Smooth muscle cell (in vitro differentiated cells): ENCODE data around the gene ZNF284. TPM values are rescaled to one million over a fixed set of nuclear protein-coding genes. Genes with fewer than 3 reads are reported as not detected.

Experiments
- DNase-seq: peaks from one replicate; lab custom pipeline; 2025; ENCODE audit not compliant: unreplicated experiment; lab: John Stamatoyannopoulos, UW
- H2AFZ ChIP-seq: fragments of 200-600 bp; sonication (generic); 2 replicates; pipeline ENCODE4 v1.6.0; 2016; ENCODE audit warnings: antibody characterized with exemption, low read depth, mild to moderate bottlenecking
- H3F3A ChIP-seq: fragments of 200-600 bp; sonication (generic); 2 replicates; pipeline ENCODE4 v1.6.0; 2017; ENCODE audit warnings: antibody characterized with exemption, low read depth
- H3K27ac ChIP-seq: fragments of 200-600 bp; sonication (generic); 2 replicates; pipeline ENCODE4 v1.5.1; 2016; ENCODE audit warnings: low read depth, mild to moderate bottlenecking
- H3K27me3 ChIP-seq: fragments of 200-600 bp; sonication (generic); 2 replicates; pipeline ENCODE4 v1.6.1; 2016; ENCODE audit warnings: low read depth, mild to moderate bottlenecking
- H3K36me3 ChIP-seq: fragments of 200-600 bp; sonication (generic); 2 replicates; pipeline ENCODE4 v1.5.1; 2016; ENCODE audit warnings: low read depth
- H3K4me1 ChIP-seq: fragments of 200-600 bp; sonication (generic); 2 replicates; pipeline ENCODE4 v1.5.1; 2016; ENCODE audit warnings: low read depth
- H3K4me2 ChIP-seq: fragments of 200-600 bp; sonication (generic); 2 replicates; pipeline ENCODE4 v1.6.0; 2016; ENCODE audit warnings: mild to moderate bottlenecking
- H3K4me3 ChIP-seq: fragments of 200-600 bp; sonication (generic); 2 replicates; pipeline ENCODE4 v1.5.1; 2016; ENCODE audit warnings: mild to moderate bottlenecking
- H3K79me2 ChIP-seq: fragments of 200-600 bp; sonication (generic); 2 replicates; pipeline ENCODE4 v1.6.0; 2016; ENCODE audit warnings: low read depth, mild to moderate bottlenecking
- H3K9ac ChIP-seq: fragments of 200-600 bp; sonication (generic); 2 replicates; pipeline ENCODE4 v1.6.0; 2016; ENCODE audit warnings: low read depth
- H3K9me3 ChIP-seq: fragments of 200-600 bp; sonication (generic); replicated peaks from 2 replicates; pipeline ENCODE4 v1.5.1; 2016; ENCODE audit warnings: low read depth
- H4K20me1 ChIP-seq: fragments of 200-600 bp; sonication (generic); 2 replicates; pipeline ENCODE4 v1.6.0; 2016; ENCODE audit warnings: low read depth
- CTCF ChIP-seq: fragments of 200-600 bp; sonication (generic); IDR thresholded peaks from 2 replicates; pipeline ENCODE4 v1.5.1; 2017; ENCODE audit warnings: borderline replicate concordance, mild to moderate bottlenecking, antibody characterized with exemption; ENCODE audit not compliant: insufficient read depth, poor library complexity, severe bottlenecking
- WGBS: methylation state at CpG from one replicate; pipeline ENCODE4 v1.1.7; 2016; ENCODE audit warnings: low lambda C conversion rate; 5-methylcytosine and 5-hydroxymethylcytosine counted together
- polyA plus RNA-seq: library from polyadenylated mRNA; unstranded; fragments of >200 nt; fragmentation: Nextera tagmentation; extraction: Ambion mirVana; gene quantifications from 2 replicates; pipeline ENCODE4 v1.2.1, GENCODE V29; 2016
- total RNA-seq: library from RNA; depleted of rRNA; stranded (reverse); fragments of >200 nt; gene quantifications from 2 replicates; pipeline ENCODE4 v1.2.3, GENCODE V29; 2014

Gene ZNF284
- total and polyA plus RNA-seq, 2 experiments from 2014 or later = 0.91 to 2.4 TPM

- no peak overlapping the region for H3K27ac ChIP-seq
- no peaks in the 10 kb centered on the region for H4K20me1 ChIP-seq
- no peaks in the 10 kb centered on the region for H3K27me3 ChIP-seq
- WGBS = 81% methylated on average over 21 of the region's 21 CpGs
- H3F3A ChIP-seq = no peaks in the 10 kb centered on the region
- H3K79me2 ChIP-seq = peaks cover 17% of the 10 kb centered on the region
- TF ChIP-seq CTCF = no peak
- H3K4me2 ChIP-seq = peak overlapping the region; percentile 96
- peaks cover 5% of the 10 kb centered on the region for H3K36me3 ChIP-seq
- H3K9me3 ChIP-seq = no peaks in the 10 kb centered on the region
- peak overlapping the region; percentile 96 for H3K4me3 ChIP-seq
- H3K9ac ChIP-seq = no peak overlapping the region
- H2AFZ ChIP-seq = peak overlapping the region; percentile 98
- H3K4me1 ChIP-seq = peaks cover 8% of the 10 kb centered on the region
- DNase-seq = no peak
Observed at GRCh38 chr19:44050740-44051649, 21.0 kb upstream of the ZNF284 start.

GRCh38 chr19:44051650-44052402 lies 20.1 kb upstream of the ZNF284 start, which contains the start of gene ZNF223:
TSS of gene ZNF223 (plus strand) at chr19:44052036. CDS start at chr19:44055177, 3,141 bp downstream.
- H3K4me1 ChIP-seq = peaks cover 8% of the 10 kb centered on the region
- H3K27ac ChIP-seq = peak within 1 kb of the TSS; percentile 53
- no peaks in the 10 kb centered on the region for H3K9me3 ChIP-seq
- H2AFZ ChIP-seq = peak within 1 kb of the TSS; percentile 98
- WGBS = 2% methylated on average over 37 of the region's 38 CpGs
- peaks cover 5% of the 10 kb centered on the region for H3K36me3 ChIP-seq
- H3K79me2 ChIP-seq = peaks cover 17% of the 10 kb centered on the region
- peak within 1 kb of the TSS; percentile 91 for H3K9ac ChIP-seq
- H4K20me1 ChIP-seq = no peaks in the 10 kb centered on the region
- H3K4me3 ChIP-seq = peak within 1 kb of the TSS; percentile 96
- no peaks in the 10 kb centered on the region for H3F3A ChIP-seq
- no peak for TF ChIP-seq CTCF
- no peaks in the 10 kb centered on the region for H3K27me3 ChIP-seq
- H3K4me2 ChIP-seq = peak within 1 kb of the TSS; percentile 96
- peak; percentile 32 for DNase-seq

DNA sequence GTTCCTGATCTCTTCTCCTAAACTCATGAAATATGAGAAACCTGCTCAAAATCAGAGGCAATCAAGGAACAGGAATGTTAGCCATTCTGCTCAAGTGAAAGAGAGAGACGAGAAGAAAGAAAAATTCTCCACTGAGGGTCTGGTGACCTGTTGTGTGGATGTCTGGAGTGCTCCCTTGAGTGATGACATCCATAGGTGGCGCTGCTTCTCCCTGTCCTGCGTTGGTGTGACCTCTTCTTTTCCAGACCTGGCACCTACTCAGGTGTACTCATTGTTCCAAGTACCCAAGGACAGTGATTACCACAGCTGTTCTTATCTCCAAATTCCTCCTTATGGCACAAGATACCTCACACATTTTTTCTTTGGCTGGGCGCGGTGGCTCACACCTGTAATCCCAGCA lies 16.1 kb upstream of the ZNF284 start:
- Histone ChIP-seq H3K4me3 (no peak overlapping the region), H3K36me3 (peaks cover 13% of the 10 kb centered on the region), H3K27ac (no peak overlapping the region), H2AFZ (no peak overlapping the region), H3K9me3 (no peaks in the 10 kb centered on the region), H3F3A (no peaks in the 10 kb centered on the region), H3K79me2 (peaks cover 17% of the 10 kb centered on the region), H3K9ac (no peak overlapping the region), H4K20me1 (no peaks in the 10 kb centered on the region), H3K4me1 (peaks cover 8% of the 10 kb centered on the region), H3K4me2 (no peak overlapping the region), H3K27me3 (no peaks in the 10 kb centered on the region)
- 91% methylated on average over 5 of the region's 5 CpGs for WGBS
- no peak for DNase-seq
- TF ChIP-seq CTCF = no peak
